GM12878 (cell line): ENCODE data around the gene EGR1. TPM values are rescaled to one million over a fixed set of nuclear protein-coding genes. Genes with fewer than 3 reads are reported as not detected.

Experiments
- ATAC-seq: fragments of 200-7000 bp; cut with Tn5 transposase; 3 replicates; pipeline ENCODE4 v1.9.1; 2020; ENCODE audit warnings: mild to moderate bottlenecking, moderate library complexity
- BruUV-seq: library from RNA; stranded (reverse); fragments of 400-500 nt; replicated peaks from 2 replicates; lab custom pipeline; 2021; lab: Mats Ljungman, UMichigan
- CTCF ChIA-PET: fragments of 300-600 bp; sonication (Branson Sonifier 250); formaldehyde crosslinking; extraction: SDS; loops from one replicate; lab custom pipeline; 2021; ENCODE audit warnings: inconsistent platforms; lab: Yijun Ruan, JAX
- POLR2A ChIA-PET: fragments of 350-600 bp; formaldehyde crosslinking; extraction: SDS; loops from one replicate; lab custom pipeline; 2021; ENCODE audit warnings: inconsistent platforms; lab: Charles Lee
- RAD21 ChIA-PET: fragments of 300-600 bp; sonication (Branson Sonifier 250); formaldehyde crosslinking; loops from one replicate; lab custom pipeline; 2023; ENCODE audit warnings: antibody characterized with exemption; ENCODE audit not compliant: unreplicated experiment; lab: Charles Lee
- SMC1A ChIA-PET: fragments of 300-600 bp; sonication (Branson Sonifier 250); formaldehyde crosslinking; loops from one replicate; lab custom pipeline; 2023; ENCODE audit not compliant: unreplicated experiment, uncharacterized antibody; lab: Charles Lee
- DNase-seq: peaks from one replicate; pipeline ENCODE4 v3.0.0-alpha.2; 2011; ENCODE audit warnings: low read depth, low spot score
- FAIRE-seq: peaks from 3 replicates; lab custom pipeline; 2011; peaks lifted over from hg19 to GRCh38; lab: Jason Lieb, UNC
- H2AFZ ChIP-seq: 2 replicates; pipeline ENCODE4 v1.6.0; 2011; ENCODE audit warnings: low read depth, low read length, control low read depth; ENCODE audit not compliant: control insufficient read depth
- H3K27ac ChIP-seq: 2 replicates; pipeline ENCODE4 v1.5.1; 2011; ENCODE audit warnings: control low read depth; ENCODE audit not compliant: control insufficient read depth, insufficient read depth
- H3K27me3 ChIP-seq, 2 experiments: replicated peaks in 1 of 2; 2 replicates each; pipeline versions ENCODE4 v1.6.0 to v1.6.1; 2011; ENCODE audit warnings: low read length in 1 of 2; ENCODE audit not compliant: control insufficient read depth in 2 of 2, insufficient read depth in 2 of 2
- H3K36me3 ChIP-seq, 2 experiments: 2 replicates each; pipeline ENCODE4 v1.5.1; 2011; ENCODE audit warnings: low read length in 1 of 2; ENCODE audit not compliant: control insufficient read depth in 2 of 2, insufficient read depth in 2 of 2
- H3K4me1 ChIP-seq: 2 replicates; pipeline ENCODE4 v1.6.1; 2011; ENCODE audit warnings: mild to moderate bottlenecking, low read length, moderate library complexity, mixed read lengths; ENCODE audit not compliant: control insufficient read depth, insufficient read depth
- H3K4me2 ChIP-seq: 2 replicates; pipeline ENCODE4 v1.6.0; 2011; ENCODE audit warnings: control low read depth; ENCODE audit not compliant: control insufficient read depth, insufficient read depth
- H3K4me3 ChIP-seq: fragments of 200-600 bp; sonication (generic); 2 replicates; pipeline ENCODE4 v1.5.1; 2016
- H3K79me2 ChIP-seq: 2 replicates; pipeline ENCODE4 v1.6.0; 2011; ENCODE audit warnings: low read length; ENCODE audit not compliant: control insufficient read depth, insufficient read depth
- H3K9ac ChIP-seq: 2 replicates; pipeline ENCODE4 v1.8.0; 2011; ENCODE audit warnings: low read length, control low read depth, mixed read lengths; ENCODE audit not compliant: control insufficient read depth, insufficient read depth
- H3K9me3 ChIP-seq: replicated peaks from 3 replicates; pipeline ENCODE4 v1.5.1; 2011; ENCODE audit warnings: mild to moderate bottlenecking, low read length; ENCODE audit not compliant: control insufficient read depth, insufficient read depth
- H4K20me1 ChIP-seq: 2 replicates; pipeline ENCODE4 v1.6.0; 2011; ENCODE audit not compliant: control insufficient read depth, insufficient read depth
- ATF7 ChIP-seq: fragments of 450-650 bp; IDR thresholded peaks from 2 replicates; pipeline ENCODE4 v1.6.1; 2016; ENCODE audit warnings: low read depth, mild to moderate bottlenecking
- CHD4 ChIP-seq: fragments of 200-600 bp; sonication (generic); IDR thresholded peaks from 2 replicates; pipeline ENCODE4 v1.6.1; 2016; ENCODE audit warnings: mild to moderate bottlenecking
- E4F1 ChIP-seq: fragments of 450-650 bp; IDR thresholded peaks from 2 replicates; pipeline ENCODE4 v1.6.1; 2018; ENCODE audit warnings: borderline replicate concordance, mild to moderate bottlenecking; ENCODE audit not compliant: partially characterized antibody
- EGR1 ChIP-seq, 2 experiments: IDR thresholded peaks; 1 replicate in 1 of 2; 2 replicates in 1 of 2; pipeline ENCODE4 v1.6.1; 2011 to 2012; ENCODE audit warnings: low read depth in 2 of 2, low read length in 2 of 2, borderline replicate concordance in 1 of 2, mild to moderate bottlenecking in 1 of 2, moderate library complexity in 1 of 2
- MEF2A ChIP-seq: IDR thresholded peaks from 2 replicates; pipeline ENCODE4 v1.6.1; 2011; ENCODE audit warnings: low read depth, mild to moderate bottlenecking, low read length, moderate library complexity; ENCODE audit not compliant: insufficient read depth
- MEF2B ChIP-seq: fragments of 450-650 bp; IDR thresholded peaks from 2 replicates; pipeline ENCODE4 v1.6.1; 2018; ENCODE audit warnings: mild to moderate bottlenecking, moderate library complexity; ENCODE audit not compliant: partially characterized antibody, poor library complexity, severe bottlenecking
- MLLT1 ChIP-seq: fragments of 450-650 bp; IDR thresholded peaks from 2 replicates; pipeline ENCODE4 v1.6.1; 2016; ENCODE audit warnings: mild to moderate bottlenecking
- RELA ChIP-seq: fragments of 450-650 bp; IDR thresholded peaks from 2 replicates; pipeline ENCODE4 v1.8.0; 2014; ENCODE audit warnings: borderline replicate concordance; ENCODE audit not compliant: partially characterized antibody
- RELB ChIP-seq: fragments of 450-650 bp; IDR thresholded peaks from 2 replicates; pipeline ENCODE4 v1.6.1; 2017; ENCODE audit warnings: low read depth, mild to moderate bottlenecking, moderate library complexity
- SMC3 ChIP-seq: IDR thresholded peaks from 2 replicates; pipeline ENCODE4 v1.6.1; 2011; ENCODE audit warnings: low read length, improper control_type of control experiment, borderline replicate concordance
- SP1 ChIP-seq: IDR thresholded peaks from one replicate; pipeline ENCODE4 v1.6.1; 2011; ENCODE audit warnings: low read depth, low read length
- TARDBP ChIP-seq: IDR thresholded peaks from 2 replicates; pipeline ENCODE4 v1.6.1; 2016; ENCODE audit warnings: borderline replicate concordance
- TCF12 ChIP-seq: IDR thresholded peaks from 2 replicates; pipeline ENCODE4 v1.6.1; 2011; ENCODE audit warnings: low read depth, mild to moderate bottlenecking, low read length
- YBX1 ChIP-seq: fragments of 450-650 bp; IDR thresholded peaks from 2 replicates; pipeline ENCODE4 v1.6.1; 2016; ENCODE audit warnings: antibody characterized with exemption
- WGBS: methylation state at CpG from one replicate; pipeline ENCODE4 v1.1.6; 2016; ENCODE audit warnings: low lambda C conversion rate; ENCODE audit not compliant: insufficient replicate concordance, insufficient coverage; ENCODE audit errors: missing lambda C conversion rate; 5-methylcytosine and 5-hydroxymethylcytosine counted together
- in situ Hi-C: fragments of 300-500 bp; cut with MboI; formaldehyde crosslinking; loops from 9 replicates; pipeline ENCODE4 v1.14.3; 2018; ENCODE audit warnings: mixed read lengths
- intact Hi-C: fragments of 100-400 bp; cut with micrococcal nuclease; formaldehyde crosslinking; loops from one replicate; pipeline ENCODE4 v1.14.2; 2022; ENCODE audit not compliant: unreplicated experiment
- polyA plus RNA-seq, 11 experiments: library from polyadenylated mRNA; depleted of rRNA in 4 of 11; unstranded in 6 of 11; stranded (reverse) in 5 of 11; fragments of >200 nt; fragmentation: Nextera tagmentation in 4 of 11; fragmentation: Illumina TruSeq in 1 of 11; extraction: Ambion mirVana in 4 of 11; extraction: Trizol in 1 of 11; gene quantifications; 1 replicate in 1 of 11; 2 replicates in 10 of 11; pipeline versions ENCODE4 v1.2.1 to v1.2.3, GENCODE V29; 2011 to 2016; ENCODE audit warnings: inconsistent platforms in 2 of 11, missing spikeins in 2 of 11, low read depth in 1 of 11
- total RNA-seq, 4 experiments: library from RNA; depleted of rRNA in 3 of 4; stranded (reverse); fragments of >200 nt in 3 of 4; fragmentation: Illumina TruSeq in 1 of 4; extraction: Trizol in 1 of 4; gene quantifications; 2 replicates each; pipeline versions ENCODE4 v1.2.1 to v1.2.3, GENCODE V29; 2013 to 2021
- TF ChIP-seq, protein P1 (sequence below): IDR thresholded peaks from 2 replicates; pipeline ENCODE4 v1.6.1; 2012; ENCODE audit warnings: low read depth, low read length, improper control_type of control experiment

EGR1 gene
- total and polyA plus RNA-seq, 10 of the 15 experiments (the other 5 are each of a cell fraction or from before 2014, with no cell fraction given): 0.89 to 7.3 (median 2.5) TPM

DNA sequence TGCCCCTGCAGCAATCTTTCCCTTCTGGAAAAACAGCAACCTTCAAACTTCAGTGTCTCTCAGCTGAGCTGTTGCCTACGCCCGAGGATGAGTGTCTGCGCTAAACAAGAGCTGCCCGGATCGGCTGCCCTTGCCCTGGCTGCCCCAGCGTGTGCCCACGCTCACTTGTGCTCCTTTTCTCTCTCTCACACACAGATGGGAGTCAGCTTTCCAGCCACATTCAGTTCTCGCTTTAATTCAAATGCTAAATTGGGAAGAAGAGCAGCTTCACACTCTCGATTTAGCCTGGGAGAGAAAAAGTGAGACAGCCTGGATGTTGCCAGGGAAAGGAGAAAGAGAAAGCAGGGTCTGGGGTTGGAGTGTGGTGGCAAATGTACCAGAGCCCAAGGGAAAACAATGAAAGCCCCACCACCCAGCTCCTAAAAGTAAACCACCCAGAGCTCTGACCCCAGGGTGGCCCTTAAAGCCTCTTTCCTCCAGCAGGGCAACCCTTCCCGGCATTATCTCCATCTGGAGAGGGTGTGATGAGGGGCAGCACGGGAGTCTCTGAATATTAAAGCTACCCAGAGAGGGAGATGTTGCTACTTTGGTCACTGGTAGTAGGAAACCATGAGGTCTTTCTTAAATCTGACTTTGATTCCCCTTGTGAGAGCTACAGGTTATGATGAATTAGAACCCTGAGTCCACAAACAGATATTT is 9.9 kb upstream of the EGR1 start:
- SMC1A ChIA-PET: interaction anchor here (0.6 to 2.5 kb wide), 5 partner anchors 8 to 274 kb away, joined by 3 to 8 read pairs (median 3); no protein-coding TSS in a partner anchor
- H3K36me3 ChIP-seq: no peaks in the 10 kb centered on the region
- no peak overlapping the region for H2AFZ ChIP-seq
- no peak for TF ChIP-seq TARDBP
- no peak for TF ChIP-seq YBX1
- no peak for TF ChIP-seq MLLT1
- TF ChIP-seq SP1: no peak
- no peak for TF ChIP-seq EGR1 (IDR thresholded peaks at IDR 0.05; ENCODE audit: borderline replicate concordance in 1 of 2, low read depth in 2 of 2, low read length in 2 of 2)
- TF ChIP-seq TCF12: no peak
- TF ChIP-seq ATF7: no peak
- no peak for TF ChIP-seq E4F1
- TF ChIP-seq SMC3: no peak
- no peak for TF ChIP-seq RELB
- TF ChIP-seq RELA: no peak
- no peak for TF ChIP-seq MEF2A
- TF ChIP-seq, protein P1, sequence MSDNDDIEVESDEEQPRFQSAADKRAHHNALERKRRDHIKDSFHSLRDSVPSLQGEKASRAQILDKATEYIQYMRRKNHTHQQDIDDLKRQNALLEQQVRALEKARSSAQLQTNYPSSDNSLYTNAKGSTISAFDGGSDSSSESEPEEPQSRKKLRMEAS: no peak
- no peak for TF ChIP-seq MEF2B
- no peak for TF ChIP-seq CHD4
- CTCF ChIA-PET: interaction anchor here (0.9 to 2.3 kb wide), 5 partner anchors 8 to 92 kb away, joined by 3 to 6 read pairs (median 4); no protein-coding TSS in a partner anchor
- H3K4me2 ChIP-seq: no peak overlapping the region
- no peaks in the 10 kb centered on the region for H3K79me2 ChIP-seq
- no peak for FAIRE-seq
- no TSS peak for BruUV-seq
- H3K9me3 ChIP-seq: no peaks in the 10 kb centered on the region
- POLR2A ChIA-PET: interaction anchor here (0.5 to 1.4 kb wide), 3 partner anchors 10 to 237 kb away, joined by 3 to 4 read pairs (median 4); partner anchors contain the start of gene EGR1
- RAD21 ChIA-PET: interaction anchor here (0.7 to 1.1 kb wide), 2 partner anchors 10 to 48 kb away, joined by 3 read pairs; partner anchors contain the start of gene EGR1
- no peak overlapping the region for H3K9ac ChIP-seq
- no peak for DNase-seq
- H4K20me1 ChIP-seq: no peaks in the 10 kb centered on the region
- no peaks in the 10 kb centered on the region; a peak in 1 of 4 replicates for H3K27me3 ChIP-seq
- H3K4me1 ChIP-seq: peaks cover 11% of the 10 kb centered on the region
- in situ Hi-C loops: no loop called here
- ATAC-seq: no peak
- no peak overlapping the region for H3K27ac ChIP-seq
- WGBS: 54% methylated on average over 11 of the region's 11 CpGs
- intact Hi-C loops: no loop called here
- no peak overlapping the region for H3K4me3 ChIP-seq
